GM23338 (cell line): ENCODE data around the gene TMUB2. TPM values are rescaled to one million over a fixed set of nuclear protein-coding genes. Genes with fewer than 3 reads are reported as not detected.

Experiments used
- ATAC-seq: fragments of 200-7000 bp; cut with Tn5 transposase; 3 replicates; pipeline ENCODE4 v1.9.1; 2020
- DNase-seq: peaks from one replicate; pipeline ENCODE4 v3.0.0-alpha.2; 2015; ENCODE audit warnings: low spot score
- H2AFZ ChIP-seq: fragments of 200-600 bp; sonication (generic); 2 replicates; pipeline ENCODE4 v1.8.0; 2016; ENCODE audit warnings: antibody characterized with exemption, mild to moderate bottlenecking, moderate library complexity
- H3F3A ChIP-seq: fragments of 200-600 bp; sonication (generic); replicated peaks from 2 replicates; pipeline ENCODE4 v1.8.0; 2017; ENCODE audit warnings: antibody characterized with exemption, mixed run types, low read depth
- H3K27ac ChIP-seq: fragments of 200-600 bp; sonication (generic); 2 replicates; pipeline ENCODE4 v1.6.1; 2016; ENCODE audit warnings: low read depth
- H3K27me3 ChIP-seq: fragments of 200-600 bp; sonication (generic); 2 replicates; pipeline ENCODE4 v1.8.0; 2016; ENCODE audit warnings: mild to moderate bottlenecking, mixed run types, moderate library complexity; ENCODE audit not compliant: insufficient read depth
- H3K36me3 ChIP-seq: fragments of 200-600 bp; sonication (generic); 2 replicates; pipeline ENCODE4 v1.8.0; 2016; ENCODE audit warnings: mild to moderate bottlenecking; ENCODE audit not compliant: insufficient read depth
- H3K4me1 ChIP-seq: fragments of 200-600 bp; sonication (generic); 2 replicates; pipeline ENCODE4 v1.8.0; 2016; ENCODE audit warnings: mild to moderate bottlenecking, moderate library complexity; ENCODE audit not compliant: insufficient read depth
- H3K4me2 ChIP-seq: fragments of 200-600 bp; sonication (generic); 2 replicates; pipeline ENCODE4 v1.7.1; 2017; ENCODE audit warnings: mixed run types
- H3K4me3 ChIP-seq: fragments of 200-600 bp; sonication (generic); 2 replicates; pipeline ENCODE4 v1.6.1; 2016; ENCODE audit warnings: mixed run types
- H3K79me2 ChIP-seq: fragments of 200-600 bp; sonication (generic); replicated peaks from 2 replicates; pipeline ENCODE4 v1.8.0; 2017; ENCODE audit warnings: mild to moderate bottlenecking; ENCODE audit not compliant: insufficient read depth
- H3K9me2 ChIP-seq: fragments of 200-600 bp; sonication (generic); 2 replicates; pipeline ENCODE4 v1.8.0; 2017; ENCODE audit not compliant: insufficient read depth
- H4K20me1 ChIP-seq: fragments of 200-600 bp; sonication (generic); replicated peaks from 2 replicates; pipeline ENCODE4 v1.8.0; 2017; ENCODE audit warnings: mild to moderate bottlenecking; ENCODE audit not compliant: insufficient read depth
- H3K27ac Mint-ChIP-seq: 2 replicates; pipeline ENCODE4 v1.8.0; 2020; ENCODE audit warnings: inconsistent platforms, mild to moderate bottlenecking, moderate library complexity, mixed read lengths
- H3K27me3 Mint-ChIP-seq: 3 replicates; pipeline ENCODE4 v1.8.0; 2022; ENCODE audit warnings: low read depth, mild to moderate bottlenecking, moderate library complexity, mixed read lengths, inconsistent platforms; ENCODE audit not compliant: insufficient read depth, poor library complexity
- H3K36me3 Mint-ChIP-seq: 3 replicates; pipeline ENCODE4 v1.8.0; 2021; ENCODE audit warnings: low read depth, mild to moderate bottlenecking, inconsistent platforms, moderate library complexity, mixed read lengths
- H3K4me1 Mint-ChIP-seq: 3 replicates; pipeline ENCODE4 v1.8.0; 2020; ENCODE audit warnings: mild to moderate bottlenecking, inconsistent platforms, mixed read lengths
- H3K4me3 Mint-ChIP-seq: 3 replicates; pipeline ENCODE4 v1.8.0; 2021; ENCODE audit warnings: moderate library complexity, mild to moderate bottlenecking, inconsistent platforms, mixed read lengths
- H3K9me3 Mint-ChIP-seq: 3 replicates; pipeline ENCODE4 v1.8.0; 2020; ENCODE audit warnings: moderate library complexity, mild to moderate bottlenecking, inconsistent platforms, mixed read lengths
- CREB1 ChIP-seq: fragments of 250-450 bp; sonication (Bioruptor Pico); IDR thresholded peaks from 2 replicates; pipeline ENCODE4 v1.5.0; 2020; ENCODE audit warnings: low read depth, mild to moderate bottlenecking, moderate library complexity
- ETS1 ChIP-seq: IDR thresholded peaks from 2 replicates; pipeline ENCODE4 v1.6.1; 2016; ENCODE audit warnings: antibody characterized with exemption
- EZH2 ChIP-seq: fragments of 200-600 bp; sonication (generic); IDR thresholded peaks from one replicate; pipeline ENCODE4 v1.8.0; 2017; ENCODE audit warnings: antibody characterized with exemption, mild to moderate bottlenecking, low read depth; ENCODE audit not compliant: unreplicated experiment
- JUNB ChIP-seq: IDR thresholded peaks from one replicate; pipeline ENCODE4 v1.6.1; 2016; ENCODE audit warnings: antibody characterized with exemption; ENCODE audit not compliant: unreplicated experiment
- NANOG ChIP-seq: IDR thresholded peaks from 2 replicates; pipeline ENCODE4 v1.6.1; 2016; ENCODE audit warnings: antibody characterized with exemption, borderline replicate concordance
- POLR2AphosphoS5 ChIP-seq: IDR thresholded peaks from 2 replicates; pipeline ENCODE4 v1.6.1; 2016; ENCODE audit warnings: antibody characterized with exemption, low read depth
- STAT1 ChIP-seq: IDR thresholded peaks from one replicate; pipeline ENCODE4 v1.6.1; 2016; ENCODE audit warnings: antibody characterized with exemption; ENCODE audit not compliant: unreplicated experiment
- ZNF331 ChIP-seq: fragments of 250-450 bp; sonication (Bioruptor Pico); IDR thresholded peaks from 2 replicates; pipeline ENCODE4 v1.5.0; 2020; ENCODE audit warnings: low read depth, mild to moderate bottlenecking, moderate library complexity
- ZNF462 ChIP-seq: fragments of 250-450 bp; sonication (Bioruptor Pico); IDR thresholded peaks from 2 replicates; pipeline ENCODE4 v1.5.0; 2020; ENCODE audit warnings: mild to moderate bottlenecking, moderate library complexity
- polyA plus RNA-seq: library from polyadenylated mRNA; unstranded; fragments of >200 nt; fragmentation: Nextera tagmentation; extraction: Ambion mirVana; gene quantifications from 2 replicates; pipeline ENCODE4 v1.2.1, GENCODE V29; 2016
- total RNA-seq: library from RNA; depleted of rRNA; stranded (reverse); fragments of >200 nt; shearing (Covaris generic); gene quantifications from 2 replicates; pipeline ENCODE4 v1.2.3, GENCODE V29; 2014
- TF ChIP-seq, protein P1 (sequence below): IDR thresholded peaks from one replicate; pipeline ENCODE4 v1.6.1; 2018; ENCODE audit warnings: antibody characterized with exemption; ENCODE audit not compliant: unreplicated experiment

TMUB2 gene
- total and polyA plus RNA-seq, 2 experiments from 2014 or later = 16.5 to 20.8 TPM

DNA sequence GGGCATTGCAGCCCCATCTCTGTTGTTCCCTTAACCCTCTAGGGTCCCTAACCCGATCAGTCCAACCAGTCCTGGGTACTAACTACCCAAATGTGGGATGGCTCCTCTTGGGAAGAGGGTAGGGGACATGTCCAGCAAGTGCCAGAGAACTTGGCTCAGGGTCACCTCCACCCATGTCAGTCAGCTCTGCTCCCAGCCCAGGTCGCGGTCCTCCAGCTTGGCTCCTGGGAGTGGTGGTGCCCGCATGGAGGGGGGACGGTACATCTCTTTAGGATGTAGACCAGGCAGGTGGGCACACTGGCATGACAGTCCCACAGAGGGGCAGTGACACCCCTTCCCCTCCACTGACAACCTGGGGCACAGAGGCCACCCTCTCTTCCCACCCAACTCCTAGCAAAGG, 6.0 kb downstream of the TMUB2 start:
- H2AFZ ChIP-seq = no peak overlapping the region
- H3K4me3 Mint-ChIP-seq = no peak overlapping the region
- H3K36me3 Mint-ChIP-seq = peaks cover 65% of the 10 kb centered on the region
- peak overlapping the region; percentile 26; the same call in 1 of the 2 replicates for H3K4me3 ChIP-seq
- H3K27ac Mint-ChIP-seq = peak overlapping the region; percentile 89; the same call in 1 of the 2 replicates
- H3K27me3 ChIP-seq = no peaks in the 10 kb centered on the region
- peaks cover 18% of the 10 kb centered on the region for H3K79me2 ChIP-seq
- H3K9me3 Mint-ChIP-seq = no peaks in the 10 kb centered on the region
- peaks cover 12% of the 10 kb centered on the region for H3K36me3 ChIP-seq
- TF ChIP-seq ZNF462 (CRISPR knock-in tag) = no peak
- no peak for TF ChIP-seq JUNB
- TF ChIP-seq EZH2 = no peak
- TF ChIP-seq, protein P1, sequence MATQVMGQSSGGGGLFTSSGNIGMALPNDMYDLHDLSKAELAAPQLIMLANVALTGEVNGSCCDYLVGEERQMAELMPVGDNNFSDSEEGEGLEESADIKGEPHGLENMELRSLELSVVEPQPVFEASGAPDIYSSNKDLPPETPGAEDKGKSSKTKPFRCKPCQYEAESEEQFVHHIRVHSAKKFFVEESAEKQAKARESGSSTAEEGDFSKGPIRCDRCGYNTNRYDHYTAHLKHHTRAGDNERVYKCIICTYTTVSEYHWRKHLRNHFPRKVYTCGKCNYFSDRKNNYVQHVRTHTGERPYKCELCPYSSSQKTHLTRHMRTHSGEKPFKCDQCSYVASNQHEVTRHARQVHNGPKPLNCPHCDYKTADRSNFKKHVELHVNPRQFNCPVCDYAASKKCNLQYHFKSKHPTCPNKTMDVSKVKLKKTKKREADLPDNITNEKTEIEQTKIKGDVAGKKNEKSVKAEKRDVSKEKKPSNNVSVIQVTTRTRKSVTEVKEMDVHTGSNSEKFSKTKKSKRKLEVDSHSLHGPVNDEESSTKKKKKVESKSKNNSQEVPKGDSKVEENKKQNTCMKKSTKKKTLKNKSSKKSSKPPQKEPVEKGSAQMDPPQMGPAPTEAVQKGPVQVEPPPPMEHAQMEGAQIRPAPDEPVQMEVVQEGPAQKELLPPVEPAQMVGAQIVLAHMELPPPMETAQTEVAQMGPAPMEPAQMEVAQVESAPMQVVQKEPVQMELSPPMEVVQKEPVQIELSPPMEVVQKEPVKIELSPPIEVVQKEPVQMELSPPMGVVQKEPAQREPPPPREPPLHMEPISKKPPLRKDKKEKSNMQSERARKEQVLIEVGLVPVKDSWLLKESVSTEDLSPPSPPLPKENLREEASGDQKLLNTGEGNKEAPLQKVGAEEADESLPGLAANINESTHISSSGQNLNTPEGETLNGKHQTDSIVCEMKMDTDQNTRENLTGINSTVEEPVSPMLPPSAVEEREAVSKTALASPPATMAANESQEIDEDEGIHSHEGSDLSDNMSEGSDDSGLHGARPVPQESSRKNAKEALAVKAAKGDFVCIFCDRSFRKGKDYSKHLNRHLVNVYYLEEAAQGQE = no peak
- no peak for TF ChIP-seq ETS1
- no peak for TF ChIP-seq NANOG
- no peak for TF ChIP-seq ZNF331 (CRISPR knock-in tag)
- TF ChIP-seq CREB1 (CRISPR knock-in tag) = no peak
- no peak; the same call in 1 of the 2 replicates for TF ChIP-seq POLR2AphosphoS5
- no peak for TF ChIP-seq STAT1
- 0 out of 2 replicates have a peak overlapping the region, but pooled peaks have one; percentile 64 for H3K4me2 ChIP-seq
- peaks cover 15% of the 10 kb centered on the region for H3K27me3 Mint-ChIP-seq
- peaks cover 25% of the 10 kb centered on the region for H3K4me1 ChIP-seq
- peaks cover 28% of the 10 kb centered on the region; the same call in 1 of the 2 replicates for H3F3A ChIP-seq
- H3K4me1 Mint-ChIP-seq = peaks cover 33% of the 10 kb centered on the region
- H3K9me2 ChIP-seq = no peaks in the 10 kb centered on the region
- no peak for DNase-seq
- peaks cover 4% of the 10 kb centered on the region; the same call in 1 of the 2 replicates for H4K20me1 ChIP-seq
- peak overlapping the region; percentile 34; the same call in 1 of the 2 replicates for H3K27ac ChIP-seq
- peak; percentile 5; the same call in 2 of the 3 replicates for ATAC-seq
